WTC11 (cell line): Measurements from ENCODE around the gene ANP32B. TPM values are rescaled to one million over a fixed set of nuclear protein-coding genes. Genes with fewer than 3 reads are reported as not detected.

Source experiments
- ATAC-seq: fragments of 200-7000 bp; cut with Tn5 transposase; 2 replicates; pipeline ENCODE4 v1.10.0; 2021; ENCODE audit warnings: mild to moderate bottlenecking, moderate library complexity
- CTCF ChIA-PET: fragments of 300-600 bp; sonication (Branson Sonifier 250); formaldehyde crosslinking; loops from one replicate; lab custom pipeline; 2021; ENCODE audit warnings: antibody characterized with exemption; lab: Charles Lee
- POLR2A ChIA-PET: fragments of 350-600 bp; sonication (Branson Sonifier 250); formaldehyde crosslinking; loops from one replicate; lab custom pipeline; 2021; ENCODE audit warnings: antibody characterized with exemption; lab: Charles Lee
- DNase-seq: peaks from one replicate; pipeline ENCODE4 v3.0.0; 2021; ENCODE audit warnings: low spot score
- H3K27ac Mint-ChIP-seq: 2 replicates; pipeline ENCODE4 v1.8.0; 2021; ENCODE audit warnings: mixed read lengths
- H3K27me3 Mint-ChIP-seq: 2 replicates; pipeline ENCODE4 v1.8.0; 2021; ENCODE audit warnings: low read depth, mild to moderate bottlenecking, moderate library complexity, mixed read lengths
- H3K36me3 Mint-ChIP-seq: 2 replicates; pipeline ENCODE4 v1.8.0; 2021; ENCODE audit warnings: mixed read lengths
- H3K4me1 Mint-ChIP-seq: 2 replicates; pipeline ENCODE4 v1.8.0; 2022; ENCODE audit warnings: mixed read lengths
- H3K4me3 Mint-ChIP-seq: 2 replicates; pipeline ENCODE4 v1.8.0; 2021; ENCODE audit warnings: mild to moderate bottlenecking, moderate library complexity, mixed read lengths
- H3K9me3 Mint-ChIP-seq: 2 replicates; pipeline ENCODE4 v1.8.0; 2021; ENCODE audit warnings: mixed read lengths
- IRF2 ChIP-seq: sonication (generic); formaldehyde crosslinking; IDR thresholded peaks from 2 replicates; pipeline ENCODE4 v1.8.0; 2022; ENCODE audit warnings: low read depth, missing genetic modification reagents, borderline replicate concordance
- NR1H2 ChIP-seq: sonication (generic); formaldehyde crosslinking; IDR thresholded peaks from 2 replicates; pipeline ENCODE4 v1.9.0; 2021; ENCODE audit warnings: mild to moderate bottlenecking, moderate library complexity, missing genetic modification reagents
- NR2C2 ChIP-seq: sonication (generic); formaldehyde crosslinking; IDR thresholded peaks from 2 replicates; pipeline ENCODE4 v1.8.0; 2022; ENCODE audit warnings: mild to moderate bottlenecking, missing genetic modification reagents
- RELA ChIP-seq: sonication (generic); formaldehyde crosslinking; IDR thresholded peaks from 2 replicates; pipeline ENCODE4 v1.8.1; 2022; ENCODE audit warnings: missing genetic modification reagents, mild to moderate bottlenecking, borderline replicate concordance
- TCF7 ChIP-seq: sonication (generic); formaldehyde crosslinking; IDR thresholded peaks from 2 replicates; pipeline ENCODE4 v1.8.0; 2022; ENCODE audit warnings: mild to moderate bottlenecking, low read depth, missing genetic modification reagents, moderate library complexity
- TEAD1 ChIP-seq: sonication (generic); formaldehyde crosslinking; IDR thresholded peaks from 2 replicates; pipeline ENCODE4 v1.8.0; 2022; ENCODE audit warnings: mild to moderate bottlenecking, missing genetic modification reagents
- TP53 ChIP-seq: sonication (generic); formaldehyde crosslinking; IDR thresholded peaks from 2 replicates; pipeline ENCODE4 v1.8.1; 2023; ENCODE audit warnings: mild to moderate bottlenecking, missing genetic modification reagents
- ZNF263 ChIP-seq: sonication (generic); formaldehyde crosslinking; IDR thresholded peaks from 2 replicates; pipeline ENCODE4 v1.8.1; 2022; ENCODE audit warnings: low read depth, mild to moderate bottlenecking, moderate library complexity, missing genetic modification reagents
- total RNA-seq: library from RNA; stranded (reverse); gene quantifications from 3 replicates; pipeline ENCODE4 v1.2.3, GENCODE V29; 2021
- TF ChIP-seq, protein P1 (sequence below): fragments of 250-450 bp; sonication (Bioruptor Pico); conservative IDR thresholded peaks from 2 replicates; pipeline ENCODE4 v1.9.0; 2021; ENCODE audit warnings: mild to moderate bottlenecking
- TF ChIP-seq, protein P2 (sequence below): sonication (generic); formaldehyde crosslinking; IDR thresholded peaks from 2 replicates; pipeline ENCODE4 v1.8.0; 2023; ENCODE audit warnings: missing genetic modification reagents
- TF ChIP-seq, protein P3 (sequence below): sonication (generic); formaldehyde crosslinking; IDR thresholded peaks from 2 replicates; pipeline ENCODE4 v1.8.1; 2022; ENCODE audit warnings: low read depth, missing genetic modification reagents, borderline replicate concordance
- TF ChIP-seq, protein P4 (sequence below): fragments of 250-450 bp; sonication (Bioruptor Pico); IDR thresholded peaks from 2 replicates; pipeline ENCODE4 v1.9.0; 2021; ENCODE audit warnings: mild to moderate bottlenecking
- TF ChIP-seq, protein P5 (sequence below): sonication (generic); formaldehyde crosslinking; IDR thresholded peaks from 2 replicates; pipeline ENCODE4 v1.8.1; 2023; ENCODE audit warnings: mild to moderate bottlenecking, missing genetic modification reagents, moderate library complexity
- TF ChIP-seq, protein P6 (sequence below): sonication (generic); formaldehyde crosslinking; IDR thresholded peaks from 2 replicates; pipeline ENCODE4 v1.8.1; 2022; ENCODE audit warnings: mild to moderate bottlenecking, missing genetic modification reagents, moderate library complexity, borderline replicate concordance
- TF ChIP-seq, protein P7 (sequence below): sonication (generic); formaldehyde crosslinking; conservative IDR thresholded peaks from 2 replicates; pipeline ENCODE4 v1.8.1; 2022; ENCODE audit warnings: mild to moderate bottlenecking, missing genetic modification reagents

The ANP32B gene
- total RNA-seq, 1 experiment from 2014 or later = 150 TPM

DNA sequence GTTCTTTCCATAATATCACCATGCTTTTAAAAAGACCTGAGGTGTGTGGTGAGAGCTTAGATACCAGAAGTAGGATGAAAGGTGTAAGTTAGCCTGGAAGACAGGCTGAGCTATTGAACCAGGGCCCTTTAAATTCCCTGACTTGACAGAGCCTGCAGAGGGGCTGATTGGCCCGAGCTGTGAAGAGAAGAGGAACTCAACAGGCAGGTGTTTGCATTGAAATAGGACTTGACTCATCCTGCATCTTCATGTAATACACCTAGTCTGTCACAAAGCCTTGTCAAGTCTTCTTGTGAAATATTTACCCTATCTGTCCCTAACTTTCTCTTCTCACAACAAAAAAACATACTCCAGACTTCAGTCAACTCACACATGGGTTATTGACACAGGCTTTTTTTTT lies 16.6 kb upstream of the ANP32B start (continued):
- TF ChIP-seq, protein P1, sequence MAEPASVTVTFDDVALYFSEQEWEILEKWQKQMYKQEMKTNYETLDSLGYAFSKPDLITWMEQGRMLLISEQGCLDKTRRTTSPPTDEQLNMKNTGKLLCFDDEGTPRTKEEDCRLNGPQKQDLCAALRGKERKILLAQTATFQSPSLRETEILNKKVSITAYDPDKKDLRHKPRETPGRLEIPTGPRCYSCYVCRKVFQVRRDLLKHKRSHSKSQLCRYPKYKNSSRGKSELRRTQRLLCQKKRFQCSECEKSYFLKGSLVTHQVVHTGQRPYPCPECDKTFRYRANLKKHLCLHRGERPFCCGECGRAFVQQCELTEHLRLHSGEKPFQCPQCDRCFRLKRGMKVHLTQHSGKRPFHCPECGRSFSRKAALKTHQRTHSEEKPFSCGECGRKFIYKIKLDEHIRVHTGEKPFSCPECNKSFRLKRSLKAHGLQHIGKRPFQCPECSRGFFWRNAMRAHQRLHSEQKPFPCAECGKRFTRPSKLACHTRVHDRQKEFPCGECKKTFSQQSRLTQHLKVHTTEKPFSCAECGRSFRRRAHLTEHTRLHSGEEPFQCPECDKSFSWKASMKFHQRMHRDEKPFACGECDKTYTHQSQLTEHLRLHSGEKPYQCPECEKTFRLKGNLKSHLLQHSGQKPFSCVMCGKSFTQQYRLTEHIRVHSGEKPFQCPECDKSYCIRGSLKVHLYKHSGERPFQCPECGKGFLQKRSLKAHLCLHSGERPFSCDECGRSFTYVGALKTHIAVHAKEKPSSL (CRISPR knock-in tag) = no peak
- no peak for TF ChIP-seq IRF2
- TF ChIP-seq TCF7 (CRISPR knock-in tag) = no peak
- TF ChIP-seq, protein P2, sequence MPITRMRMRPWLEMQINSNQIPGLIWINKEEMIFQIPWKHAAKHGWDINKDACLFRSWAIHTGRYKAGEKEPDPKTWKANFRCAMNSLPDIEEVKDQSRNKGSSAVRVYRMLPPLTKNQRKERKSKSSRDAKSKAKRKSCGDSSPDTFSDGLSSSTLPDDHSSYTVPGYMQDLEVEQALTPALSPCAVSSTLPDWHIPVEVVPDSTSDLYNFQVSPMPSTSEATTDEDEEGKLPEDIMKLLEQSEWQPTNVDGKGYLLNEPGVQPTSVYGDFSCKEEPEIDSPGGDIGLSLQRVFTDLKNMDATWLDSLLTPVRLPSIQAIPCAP (CRISPR knock-in tag) = no peak
- TF ChIP-seq, protein P3, sequence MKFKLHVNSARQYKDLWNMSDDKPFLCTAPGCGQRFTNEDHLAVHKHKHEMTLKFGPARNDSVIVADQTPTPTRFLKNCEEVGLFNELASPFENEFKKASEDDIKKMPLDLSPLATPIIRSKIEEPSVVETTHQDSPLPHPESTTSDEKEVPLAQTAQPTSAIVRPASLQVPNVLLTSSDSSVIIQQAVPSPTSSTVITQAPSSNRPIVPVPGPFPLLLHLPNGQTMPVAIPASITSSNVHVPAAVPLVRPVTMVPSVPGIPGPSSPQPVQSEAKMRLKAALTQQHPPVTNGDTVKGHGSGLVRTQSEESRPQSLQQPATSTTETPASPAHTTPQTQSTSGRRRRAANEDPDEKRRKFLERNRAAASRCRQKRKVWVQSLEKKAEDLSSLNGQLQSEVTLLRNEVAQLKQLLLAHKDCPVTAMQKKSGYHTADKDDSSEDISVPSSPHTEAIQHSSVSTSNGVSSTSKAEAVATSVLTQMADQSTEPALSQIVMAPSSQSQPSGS (CRISPR knock-in tag) = no peak

DNA sequence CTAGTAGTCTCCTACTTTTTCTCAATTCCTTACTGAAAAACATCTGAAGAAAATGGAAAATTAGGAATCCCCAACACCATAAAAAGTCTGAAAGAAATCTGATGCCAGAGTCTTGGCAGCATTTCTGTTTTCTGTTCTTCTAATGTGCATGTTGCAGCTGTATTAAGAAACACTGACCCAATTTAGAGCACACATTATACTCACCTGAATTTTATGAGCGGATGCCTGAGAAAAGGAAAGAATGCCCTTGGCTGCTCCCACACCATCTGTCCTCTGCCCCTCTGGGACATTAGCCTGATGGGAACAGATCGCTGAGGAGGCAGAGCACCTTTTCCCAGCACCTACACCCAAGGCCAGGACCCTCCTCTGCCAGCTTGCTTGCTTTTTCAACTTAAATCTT lies 14.1 kb upstream of the ANP32B start:
- no peak overlapping the region for H3K27ac Mint-ChIP-seq
- H3K27me3 Mint-ChIP-seq = peaks cover 70% of the 10 kb centered on the region
- ChIA-PET POLR2A (no interaction called here), CTCF (interaction anchor here (2.0 kb wide), 1 partner anchor 79 kb away, joined by 6 read pairs; no protein-coding TSS in a partner anchor)
- TF ChIP-seq TP53 = no peak
- TF ChIP-seq, protein P2 (CRISPR knock-in tag) = no peak
- TF ChIP-seq, protein P4, sequence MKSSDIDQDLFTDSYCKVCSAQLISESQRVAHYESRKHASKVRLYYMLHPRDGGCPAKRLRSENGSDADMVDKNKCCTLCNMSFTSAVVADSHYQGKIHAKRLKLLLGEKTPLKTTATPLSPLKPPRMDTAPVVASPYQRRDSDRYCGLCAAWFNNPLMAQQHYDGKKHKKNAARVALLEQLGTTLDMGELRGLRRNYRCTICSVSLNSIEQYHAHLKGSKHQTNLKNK = no peak
- no peak for TF ChIP-seq NR2C2 (CRISPR knock-in tag)
- TF ChIP-seq, protein P5, sequence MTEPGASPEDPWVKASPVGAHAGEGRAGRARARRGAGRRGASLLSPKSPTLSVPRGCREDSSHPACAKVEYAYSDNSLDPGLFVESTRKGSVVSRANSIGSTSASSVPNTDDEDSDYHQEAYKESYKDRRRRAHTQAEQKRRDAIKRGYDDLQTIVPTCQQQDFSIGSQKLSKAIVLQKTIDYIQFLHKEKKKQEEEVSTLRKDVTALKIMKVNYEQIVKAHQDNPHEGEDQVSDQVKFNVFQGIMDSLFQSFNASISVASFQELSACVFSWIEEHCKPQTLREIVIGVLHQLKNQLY = no peak
- TF ChIP-seq, protein P6, sequence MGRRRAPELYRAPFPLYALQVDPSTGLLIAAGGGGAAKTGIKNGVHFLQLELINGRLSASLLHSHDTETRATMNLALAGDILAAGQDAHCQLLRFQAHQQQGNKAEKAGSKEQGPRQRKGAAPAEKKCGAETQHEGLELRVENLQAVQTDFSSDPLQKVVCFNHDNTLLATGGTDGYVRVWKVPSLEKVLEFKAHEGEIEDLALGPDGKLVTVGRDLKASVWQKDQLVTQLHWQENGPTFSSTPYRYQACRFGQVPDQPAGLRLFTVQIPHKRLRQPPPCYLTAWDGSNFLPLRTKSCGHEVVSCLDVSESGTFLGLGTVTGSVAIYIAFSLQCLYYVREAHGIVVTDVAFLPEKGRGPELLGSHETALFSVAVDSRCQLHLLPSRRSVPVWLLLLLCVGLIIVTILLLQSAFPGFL (CRISPR knock-in tag) = no peak
- TF ChIP-seq, protein P7, sequence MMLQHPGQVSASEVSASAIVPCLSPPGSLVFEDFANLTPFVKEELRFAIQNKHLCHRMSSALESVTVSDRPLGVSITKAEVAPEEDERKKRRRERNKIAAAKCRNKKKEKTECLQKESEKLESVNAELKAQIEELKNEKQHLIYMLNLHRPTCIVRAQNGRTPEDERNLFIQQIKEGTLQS (CRISPR knock-in tag) = no peak
- TF ChIP-seq RELA = no peak
- DNase-seq (no peak), ATAC-seq (no peak)
- no peak overlapping the region for H3K4me3 Mint-ChIP-seq
- H3K36me3 Mint-ChIP-seq = no peaks in the 10 kb centered on the region
- H3K9me3 Mint-ChIP-seq = no peaks in the 10 kb centered on the region
- no peaks in the 10 kb centered on the region for H3K4me1 Mint-ChIP-seq

DNA sequence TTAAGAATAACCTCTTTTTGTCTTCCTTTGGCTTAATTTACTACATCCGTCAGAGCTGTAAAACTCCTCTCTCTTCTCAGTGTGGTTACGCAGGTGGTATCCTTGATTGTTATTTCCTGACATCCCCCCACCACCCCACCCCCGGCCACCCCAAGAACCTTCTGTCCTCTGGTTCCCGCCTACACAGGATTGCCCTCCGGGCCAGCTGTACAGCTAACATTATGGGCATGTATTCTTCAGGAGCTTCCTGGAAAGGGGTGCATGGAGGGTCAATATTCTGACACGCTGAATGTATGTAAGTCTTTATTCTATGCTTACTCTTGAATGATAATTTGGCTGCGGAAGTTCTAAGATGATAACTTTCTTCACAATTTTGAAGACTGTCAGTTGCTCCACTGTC lies 13.0 kb upstream of the ANP32B start:
- DNase-seq (no peak), ATAC-seq (no peak)
- Mint-ChIP-seq H3K4me3 (no peak overlapping the region), H3K27me3 (peaks cover 70% of the 10 kb centered on the region), H3K4me1 (no peaks in the 10 kb centered on the region), H3K9me3 (peaks cover 3% of the 10 kb centered on the region), H3K36me3 (no peaks in the 10 kb centered on the region), H3K27ac (no peak overlapping the region)
- CTCF ChIA-PET = no interaction called here
- TF ChIP-seq ZNF263 (no peak), NR1H2 (CRISPR knock-in tag) (no peak), TEAD1 (CRISPR knock-in tag) (no peak)
- POLR2A ChIA-PET = interaction anchor here (0.5 kb wide), 1 partner anchor 97 kb away, joined by 5 read pairs; no protein-coding TSS in a partner anchor
